ENCODE measurements around the gene PKIB.
"Not testable (repeated sequence)": the region's sequence is repeated elsewhere in the genome, so short reads cannot be mapped to it uniquely, and the experiment has no call there.

PKIB gene

GRCh38 chr6:122744247-122744646 is 134.0 kb downstream of the PKIB start:
- not testable (repeated sequence) for H3K9me3 ChIP-seq (ENCODE audit: insufficient read depth, low read depth, low read length); H3K36me3 ChIP-seq (ENCODE audit: insufficient read depth, low read length); H3K4me3 ChIP-seq (ENCODE audit: low read length); H3K27me3 ChIP-seq (ENCODE audit: insufficient read depth, low read length); H3K9ac ChIP-seq (ENCODE audit: low read depth, low read length); H3K27ac ChIP-seq (ENCODE audit: low read depth, low read length); H3K4me1 ChIP-seq (ENCODE audit: insufficient read depth, low read length)
- WGBS = 52% methylated on average over 7 of the region's 8 CpGs

- H3K27ac ChIP-seq (ENCODE audit: low read depth, low read length); H3K27me3 ChIP-seq (ENCODE audit: insufficient read depth, low read length); H3K4me1 ChIP-seq (ENCODE audit: insufficient read depth, low read length); H3K4me3 ChIP-seq (ENCODE audit: low read length); H3K9ac ChIP-seq (ENCODE audit: low read depth, low read length); H3K36me3 ChIP-seq (ENCODE audit: insufficient read depth, low read length): not testable (repeated sequence)
- H3K9me3 ChIP-seq (ENCODE audit: insufficient read depth, low read depth, low read length) = peaks cover 13% of the 10 kb centered on the region; the same call in 1 of the 2 replicates
- WGBS = 97% methylated on average over 3 of the region's 3 CpGs
Observed at GRCh38 chr6:122744856-122745255, 134.7 kb downstream of the PKIB start.

GRCh38 chr6:122746688-122747087 is 136.5 kb downstream of the PKIB start:
- Histone ChIP-seq H3K27me3 (ENCODE audit: insufficient read depth, low read length) (no peaks in the 10 kb centered on the region; the same call in 1 of the 2 replicates), H3K36me3 (ENCODE audit: insufficient read depth, low read length) (no peaks in the 10 kb centered on the region), H3K9me3 (ENCODE audit: insufficient read depth, low read depth, low read length) (peaks cover 9% of the 10 kb centered on the region; the same call in 1 of the 2 replicates), H3K27ac (ENCODE audit: low read depth, low read length) (no peak overlapping the region), H3K9ac (ENCODE audit: low read depth, low read length) (no peak overlapping the region), H3K4me1 (ENCODE audit: insufficient read depth, low read length) (no peaks in the 10 kb centered on the region), H3K4me3 (ENCODE audit: low read length) (no peak overlapping the region)
- WGBS = 96% methylated on average over 9 of the region's 9 CpGs

GRCh38 chr6:122747573-122747972 is 137.4 kb downstream of the PKIB start:
- Histone ChIP-seq H3K9ac (ENCODE audit: low read depth, low read length) (no peak overlapping the region), H3K9me3 (ENCODE audit: insufficient read depth, low read depth, low read length) (peaks cover 9% of the 10 kb centered on the region; the same call in 1 of the 2 replicates), H3K27me3 (ENCODE audit: insufficient read depth, low read length) (peaks cover 5% of the 10 kb centered on the region; the same call in 1 of the 2 replicates), H3K36me3 (ENCODE audit: insufficient read depth, low read length) (no peaks in the 10 kb centered on the region), H3K4me1 (ENCODE audit: insufficient read depth, low read length) (peaks cover 2% of the 10 kb centered on the region; the same call in 1 of the 2 replicates), H3K4me3 (ENCODE audit: low read length) (no peak overlapping the region), H3K27ac (ENCODE audit: low read depth, low read length) (no peak overlapping the region)
- WGBS = 98% methylated on average over 10 of the region's 10 CpGs

GRCh38 chr6:122748945-122749344 is 138.7 kb downstream of the PKIB start:
- Histone ChIP-seq H3K27me3 (ENCODE audit: insufficient read depth, low read length) (peaks cover 18% of the 10 kb centered on the region), H3K4me1 (ENCODE audit: insufficient read depth, low read length) (peaks cover 11% of the 10 kb centered on the region; the same call in 1 of the 2 replicates)
- not testable (repeated sequence) for H3K36me3 ChIP-seq (ENCODE audit: insufficient read depth, low read length); H3K9ac ChIP-seq (ENCODE audit: low read depth, low read length); H3K9me3 ChIP-seq (ENCODE audit: insufficient read depth, low read depth, low read length); H3K27ac ChIP-seq (ENCODE audit: low read depth, low read length); H3K4me3 ChIP-seq (ENCODE audit: low read length)
- WGBS = 75% methylated on average over 4 of the region's 5 CpGs

GRCh38 chr6:122749451-122750050 is 139.3 kb downstream of the PKIB start:
- no peak overlapping the region for H3K27ac ChIP-seq (ENCODE audit: low read depth, low read length)
- peaks cover 24% of the 10 kb centered on the region for H3K27me3 ChIP-seq (ENCODE audit: insufficient read depth, low read length)
- H3K4me1 ChIP-seq (ENCODE audit: insufficient read depth, low read length) = peaks cover 11% of the 10 kb centered on the region; the same call in 1 of the 2 replicates
- H3K36me3 ChIP-seq (ENCODE audit: insufficient read depth, low read length) = no peaks in the 10 kb centered on the region
- WGBS = 100% methylated on average over 3 of the region's 4 CpGs
- no peak overlapping the region for H3K4me3 ChIP-seq (ENCODE audit: low read length)
- no peak overlapping the region for H3K9ac ChIP-seq (ENCODE audit: low read depth, low read length)
- H3K9me3 ChIP-seq (ENCODE audit: insufficient read depth, low read depth, low read length) = peaks cover 9% of the 10 kb centered on the region; the same call in 1 of the 2 replicates

- H3K4me3 ChIP-seq (ENCODE audit: low read length) = no peak overlapping the region
- no peak overlapping the region for H3K27ac ChIP-seq (ENCODE audit: low read depth, low read length)
- H3K9me3 ChIP-seq (ENCODE audit: insufficient read depth, low read depth, low read length) = peaks cover 9% of the 10 kb centered on the region; the same call in 1 of the 2 replicates
- H3K36me3 ChIP-seq (ENCODE audit: insufficient read depth, low read length) = no peaks in the 10 kb centered on the region
- 74% methylated on average over 3 of the region's 3 CpGs for WGBS
- no peak overlapping the region for H3K9ac ChIP-seq (ENCODE audit: low read depth, low read length)
- H3K27me3 ChIP-seq (ENCODE audit: insufficient read depth, low read length) = peaks cover 32% of the 10 kb centered on the region
- H3K4me1 ChIP-seq (ENCODE audit: insufficient read depth, low read length) = peaks cover 14% of the 10 kb centered on the region
Observed at GRCh38 chr6:122751326-122751725, 141.1 kb downstream of the PKIB start.

- no peaks in the 10 kb centered on the region for H3K36me3 ChIP-seq (ENCODE audit: insufficient read depth, low read length)
- no peak overlapping the region for H3K27ac ChIP-seq (ENCODE audit: low read depth, low read length)
- no peak overlapping the region for H3K4me3 ChIP-seq (ENCODE audit: low read length)
- peaks cover 44% of the 10 kb centered on the region for H3K27me3 ChIP-seq (ENCODE audit: insufficient read depth, low read length)
- peaks cover 9% of the 10 kb centered on the region; the same call in 1 of the 2 replicates for H3K9me3 ChIP-seq (ENCODE audit: insufficient read depth, low read depth, low read length)
- no peak overlapping the region for H3K9ac ChIP-seq (ENCODE audit: low read depth, low read length)
- H3K4me1 ChIP-seq (ENCODE audit: insufficient read depth, low read length) = peaks cover 15% of the 10 kb centered on the region
- WGBS = 63% methylated on average over 1 of the region's 1 CpG
Observed at GRCh38 chr6:122752459-122752858, 142.3 kb downstream of the PKIB start.

GRCh38 chr6:122753000-122753687 is 142.9 kb downstream of the PKIB start:
- H3K4me3 ChIP-seq (ENCODE audit: low read length) = no peak overlapping the region
- peaks cover 9% of the 10 kb centered on the region; the same call in 1 of the 2 replicates for H3K9me3 ChIP-seq (ENCODE audit: insufficient read depth, low read depth, low read length)
- H3K4me1 ChIP-seq (ENCODE audit: insufficient read depth, low read length) = peaks cover 15% of the 10 kb centered on the region
- no peak overlapping the region for H3K27ac ChIP-seq (ENCODE audit: low read depth, low read length)
- WGBS = 79% methylated on average over 10 of the region's 10 CpGs
- H3K27me3 ChIP-seq (ENCODE audit: insufficient read depth, low read length) = peaks cover 51% of the 10 kb centered on the region
- no peak overlapping the region for H3K9ac ChIP-seq (ENCODE audit: low read depth, low read length)
- no peaks in the 10 kb centered on the region for H3K36me3 ChIP-seq (ENCODE audit: insufficient read depth, low read length)

GRCh38 chr6:122753688-122754056 is 143.5 kb downstream of the PKIB start:
- H3K36me3 ChIP-seq (ENCODE audit: insufficient read depth, low read length) = no peaks in the 10 kb centered on the region
- H3K27ac ChIP-seq (ENCODE audit: low read depth, low read length) = no peak overlapping the region

GRCh38 chr6:122754191-122754731 is 144.1 kb downstream of the PKIB start:
- Histone ChIP-seq H3K9ac (ENCODE audit: low read depth, low read length) (no peak overlapping the region), H3K9me3 (ENCODE audit: insufficient read depth, low read depth, low read length) (peaks cover 5% of the 10 kb centered on the region; the same call in 1 of the 2 replicates), H3K4me3 (ENCODE audit: low read length) (no peak overlapping the region), H3K36me3 (ENCODE audit: insufficient read depth, low read length) (no peaks in the 10 kb centered on the region), H3K4me1 (ENCODE audit: insufficient read depth, low read length) (peaks cover 15% of the 10 kb centered on the region), H3K27me3 (ENCODE audit: insufficient read depth, low read length) (peaks cover 62% of the 10 kb centered on the region), H3K27ac (ENCODE audit: low read depth, low read length) (no peak overlapping the region)
- 80% methylated on average over 5 of the region's 5 CpGs for WGBS

More at GRCh38 chr6:122753688-122754056, 143.5 kb downstream of the PKIB start:
- whole genome bisulfite sequencing = 87% methylated on average over 4 of the region's 5 CpGs
- Histone ChIP-seq H3K27me3 (ENCODE audit: insufficient read depth, low read length) (peaks cover 56% of the 10 kb centered on the region), H3K4me1 (ENCODE audit: insufficient read depth, low read length) (peaks cover 15% of the 10 kb centered on the region), H3K4me3 (ENCODE audit: low read length) (no peak overlapping the region), H3K9me3 (ENCODE audit: insufficient read depth, low read depth, low read length) (peaks cover 9% of the 10 kb centered on the region; the same call in 1 of the 2 replicates), H3K9ac (ENCODE audit: low read depth, low read length) (no peak overlapping the region)

All from HUES64 (cell line).